Measurements from ENCODE around the gene GLUL. TPM values are rescaled to one million over a fixed set of nuclear protein-coding genes. Genes with fewer than 3 reads are reported as not detected.

Gene GLUL
- total RNA-seq, 4 donors from 2014 or later = 379 to 565 (median 483) TPM

- Histone ChIP-seq H3K9me3 (no peaks in the 10 kb centered on the region), H3K27ac (no peak overlapping the region), H3K27me3 (peaks cover 0 to 2% of the 10 kb centered on the region in 2 donors), H3K4me3 (no peak overlapping the region), H3K36me3 (no peaks in the 10 kb centered on the region), H3K4me1 (no peaks in the 10 kb centered on the region)
- DNase-seq = no peak
- intact Hi-C loops (cut with DNase I; ENCODE audit: low total_unique reads) = no loop called here
- TF ChIP-seq, protein P1, sequence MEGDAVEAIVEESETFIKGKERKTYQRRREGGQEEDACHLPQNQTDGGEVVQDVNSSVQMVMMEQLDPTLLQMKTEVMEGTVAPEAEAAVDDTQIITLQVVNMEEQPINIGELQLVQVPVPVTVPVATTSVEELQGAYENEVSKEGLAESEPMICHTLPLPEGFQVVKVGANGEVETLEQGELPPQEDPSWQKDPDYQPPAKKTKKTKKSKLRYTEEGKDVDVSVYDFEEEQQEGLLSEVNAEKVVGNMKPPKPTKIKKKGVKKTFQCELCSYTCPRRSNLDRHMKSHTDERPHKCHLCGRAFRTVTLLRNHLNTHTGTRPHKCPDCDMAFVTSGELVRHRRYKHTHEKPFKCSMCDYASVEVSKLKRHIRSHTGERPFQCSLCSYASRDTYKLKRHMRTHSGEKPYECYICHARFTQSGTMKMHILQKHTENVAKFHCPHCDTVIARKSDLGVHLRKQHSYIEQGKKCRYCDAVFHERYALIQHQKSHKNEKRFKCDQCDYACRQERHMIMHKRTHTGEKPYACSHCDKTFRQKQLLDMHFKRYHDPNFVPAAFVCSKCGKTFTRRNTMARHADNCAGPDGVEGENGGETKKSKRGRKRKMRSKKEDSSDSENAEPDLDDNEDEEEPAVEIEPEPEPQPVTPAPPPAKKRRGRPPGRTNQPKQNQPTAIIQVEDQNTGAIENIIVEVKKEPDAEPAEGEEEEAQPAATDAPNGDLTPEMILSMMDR (IDR thresholded peaks at IDR 0.05) = no peak
- no peak for TF ChIP-seq POLR2A (IDR thresholded peaks at IDR 0.05)
These were observed 19.2 kb upstream of the GLUL start for GRCh38 chr1:182410620-182411273.

DNA sequence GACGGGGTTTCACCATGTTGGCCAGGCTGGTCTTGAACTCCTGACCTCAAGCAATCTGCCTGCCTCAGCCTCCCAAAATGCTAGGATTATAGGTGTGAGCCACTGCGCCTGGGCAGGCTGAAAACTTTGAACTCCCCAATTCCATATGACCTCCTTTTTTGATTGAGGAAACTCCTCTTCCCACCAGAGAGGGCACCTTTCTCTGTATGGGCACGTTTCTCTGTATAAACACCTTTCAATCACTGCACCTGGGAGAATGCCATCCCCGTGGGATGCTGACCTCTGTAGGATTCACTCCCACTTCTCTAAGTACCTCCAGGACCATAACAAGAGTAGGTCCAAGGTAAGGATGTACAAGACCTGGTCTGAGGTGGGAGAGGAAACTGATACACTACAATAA, 18.5 kb upstream of the GLUL start:
- H3K27me3 ChIP-seq = peaks cover 0 to 2% of the 10 kb centered on the region in 2 donors
- H3K4me1 ChIP-seq = no peaks in the 10 kb centered on the region
- no peak for DNase-seq
- H3K4me3 ChIP-seq = no peak overlapping the region
- TF ChIP-seq POLR2A (IDR thresholded peaks at IDR 0.05) = no peak
- TF ChIP-seq, protein P1 (IDR thresholded peaks at IDR 0.05) = no peak
- intact Hi-C loops (cut with DNase I; ENCODE audit: low total_unique reads) = no loop called here
- no peaks in the 10 kb centered on the region for H3K9me3 ChIP-seq
- H3K27ac ChIP-seq = no peak overlapping the region
- no peaks in the 10 kb centered on the region for H3K36me3 ChIP-seq

DNA sequence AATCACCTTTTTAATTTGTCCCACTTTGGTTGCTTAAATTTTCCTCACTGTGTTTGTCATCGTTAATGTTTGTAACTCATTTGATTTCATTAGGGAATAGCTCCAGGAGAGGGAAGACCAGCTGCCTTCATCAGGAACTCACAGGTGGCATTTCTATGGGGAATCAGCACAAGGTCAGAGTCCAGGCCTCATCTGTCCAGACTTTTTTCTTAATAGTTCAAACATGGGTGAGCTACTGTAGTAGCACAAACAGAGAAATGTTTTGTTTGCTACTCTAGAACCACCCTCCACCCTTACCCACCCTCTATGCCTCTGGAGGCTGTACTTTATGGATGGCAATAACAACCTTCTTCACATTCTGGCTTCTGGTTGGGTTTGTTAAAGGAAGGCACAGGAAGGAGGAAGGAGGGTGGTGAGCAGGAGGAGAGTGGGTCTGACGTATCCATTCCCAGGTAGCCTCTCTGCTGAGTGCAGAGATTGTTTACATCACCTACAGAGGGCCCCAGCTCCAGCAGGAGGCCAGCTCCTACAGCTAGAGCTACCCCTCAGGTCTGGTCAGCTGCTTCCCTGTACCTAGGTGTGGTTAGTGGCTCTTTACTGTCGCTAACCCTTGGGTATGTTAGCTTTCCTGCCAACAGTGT, 17.0 kb upstream of the GLUL start:
- Histone ChIP-seq H3K4me3 (no peak overlapping the region), H3K4me1 (no peaks in the 10 kb centered on the region), H3K36me3 (no peaks in the 10 kb centered on the region), H3K9me3 (no peaks in the 10 kb centered on the region), H3K27ac (no peak overlapping the region), H3K27me3 (peaks cover 0 to 2% of the 10 kb centered on the region in 2 donors)
- no peak for DNase-seq
- no peak for TF ChIP-seq POLR2A (IDR thresholded peaks at IDR 0.05)
- TF ChIP-seq, protein P1 (IDR thresholded peaks at IDR 0.05) = no peak
- intact Hi-C loops (cut with DNase I; ENCODE audit: low total_unique reads) = no loop called here

DNA sequence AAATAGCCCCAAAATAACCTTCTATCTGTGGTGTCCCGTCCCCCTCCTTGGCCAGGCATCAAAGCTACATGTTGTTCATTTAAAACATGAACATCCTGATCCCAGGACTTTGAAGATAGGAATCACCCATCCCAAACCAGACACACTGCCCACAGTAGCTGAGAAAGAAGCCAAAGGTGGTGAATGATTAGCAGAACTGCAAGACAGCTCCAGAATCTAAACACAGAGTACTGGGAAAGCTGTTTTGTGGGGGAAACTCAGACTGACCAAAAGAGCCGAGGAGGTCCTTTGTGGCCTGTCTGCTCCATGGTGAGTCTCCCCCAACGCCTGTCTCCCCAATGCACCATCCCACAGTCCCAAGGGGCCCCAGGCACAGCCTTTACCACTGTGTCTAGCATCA, 16.1 kb upstream of the GLUL start:
- no peak overlapping the region for H3K4me3 ChIP-seq
- TF ChIP-seq, protein P1 (IDR thresholded peaks at IDR 0.05) = no peak
- TF ChIP-seq POLR2A (IDR thresholded peaks at IDR 0.05) = no peak
- H3K27me3 ChIP-seq = peaks cover 0 to 2% of the 10 kb centered on the region in 2 donors
- intact Hi-C loops (cut with DNase I; ENCODE audit: low total_unique reads) = no loop called here
- no peaks in the 10 kb centered on the region for H3K36me3 ChIP-seq
- H3K4me1 ChIP-seq = no peaks in the 10 kb centered on the region
- H3K27ac ChIP-seq = no peak overlapping the region
- H3K9me3 ChIP-seq = no peaks in the 10 kb centered on the region
- no peak for DNase-seq

DNA sequence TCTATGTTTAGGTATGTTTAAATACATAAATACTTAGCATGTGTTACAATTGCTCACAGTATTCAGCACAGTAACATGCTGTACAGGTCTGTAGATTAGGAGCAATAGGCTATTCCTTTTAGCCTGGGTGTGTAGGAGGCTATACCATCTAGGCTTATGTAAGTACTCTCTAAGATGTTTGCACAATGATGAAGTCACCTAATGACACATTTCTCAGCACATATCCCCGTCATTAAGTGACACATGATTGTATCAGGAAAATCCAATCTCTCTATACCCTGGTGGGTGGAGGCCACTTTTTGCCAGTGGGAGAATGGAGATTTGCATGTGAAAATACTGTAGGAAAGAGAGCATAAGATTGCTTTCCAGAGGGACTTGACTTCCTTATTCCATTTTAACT, 14.4 kb upstream of the GLUL start:
- Histone ChIP-seq H3K36me3 (no peaks in the 10 kb centered on the region), H3K4me1 (no peaks in the 10 kb centered on the region), H3K9me3 (no peaks in the 10 kb centered on the region), H3K27ac (no peak overlapping the region), H3K4me3 (no peak overlapping the region), H3K27me3 (peaks cover 0 to 2% of the 10 kb centered on the region in 2 donors)
- TF ChIP-seq POLR2A (IDR thresholded peaks at IDR 0.05) = no peak
- TF ChIP-seq, protein P1 (IDR thresholded peaks at IDR 0.05) = no peak
- intact Hi-C loops (cut with DNase I; ENCODE audit: low total_unique reads) = no loop called here
- no peak for DNase-seq

All from uterus (tissue), 4 donors.